ENCODE data around the gene KLHL17.

KLHL17 gene

DNA sequence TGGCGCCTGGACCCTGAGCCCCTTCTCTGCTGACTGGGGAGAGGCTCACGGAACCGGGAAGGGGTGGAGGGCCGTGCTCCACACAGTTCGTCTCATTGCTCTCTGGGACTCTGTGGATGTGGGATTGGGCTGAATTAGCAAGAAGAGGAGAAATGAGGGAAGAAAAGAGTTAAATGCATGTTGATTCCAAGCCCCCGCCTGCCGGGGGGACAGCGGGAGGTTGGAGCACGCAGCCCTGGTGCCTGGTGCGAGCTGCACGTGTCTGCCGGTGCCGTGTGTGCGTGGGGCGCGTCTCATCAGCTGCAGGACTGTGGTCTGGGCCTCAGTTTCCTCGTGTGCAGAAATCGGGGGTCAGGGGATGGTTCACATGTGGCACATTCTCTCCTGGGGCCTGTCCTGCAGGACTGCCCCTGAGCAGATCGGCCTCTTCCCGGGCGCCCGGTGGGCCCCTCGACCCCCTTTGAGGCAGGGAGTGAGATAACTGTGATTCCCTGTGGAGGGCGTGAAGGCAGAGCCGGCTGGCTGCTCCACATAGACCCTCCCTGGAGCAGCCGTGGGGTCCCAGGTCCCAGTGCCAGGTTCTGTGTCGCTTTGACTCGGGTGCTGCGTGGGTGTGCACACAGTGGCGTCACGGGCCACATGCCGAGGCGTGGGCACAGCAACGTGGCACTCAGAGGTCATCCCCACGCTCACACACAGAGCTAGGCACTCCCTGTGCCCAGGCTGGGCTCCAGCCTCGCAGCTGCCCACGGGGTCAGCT, 25.2 kb upstream of the KLHL17 start:
- H3K4me1 Mint-ChIP-seq: peaks cover 61% of the 10 kb centered on the region
- no peak for DNase-seq
- H3K9me3 Mint-ChIP-seq: no peaks in the 10 kb centered on the region
- TF ChIP-seq, protein P1, sequence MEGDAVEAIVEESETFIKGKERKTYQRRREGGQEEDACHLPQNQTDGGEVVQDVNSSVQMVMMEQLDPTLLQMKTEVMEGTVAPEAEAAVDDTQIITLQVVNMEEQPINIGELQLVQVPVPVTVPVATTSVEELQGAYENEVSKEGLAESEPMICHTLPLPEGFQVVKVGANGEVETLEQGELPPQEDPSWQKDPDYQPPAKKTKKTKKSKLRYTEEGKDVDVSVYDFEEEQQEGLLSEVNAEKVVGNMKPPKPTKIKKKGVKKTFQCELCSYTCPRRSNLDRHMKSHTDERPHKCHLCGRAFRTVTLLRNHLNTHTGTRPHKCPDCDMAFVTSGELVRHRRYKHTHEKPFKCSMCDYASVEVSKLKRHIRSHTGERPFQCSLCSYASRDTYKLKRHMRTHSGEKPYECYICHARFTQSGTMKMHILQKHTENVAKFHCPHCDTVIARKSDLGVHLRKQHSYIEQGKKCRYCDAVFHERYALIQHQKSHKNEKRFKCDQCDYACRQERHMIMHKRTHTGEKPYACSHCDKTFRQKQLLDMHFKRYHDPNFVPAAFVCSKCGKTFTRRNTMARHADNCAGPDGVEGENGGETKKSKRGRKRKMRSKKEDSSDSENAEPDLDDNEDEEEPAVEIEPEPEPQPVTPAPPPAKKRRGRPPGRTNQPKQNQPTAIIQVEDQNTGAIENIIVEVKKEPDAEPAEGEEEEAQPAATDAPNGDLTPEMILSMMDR (IDR thresholded peaks at IDR 0.05): no peak
- H3K36me3 Mint-ChIP-seq (ENCODE audit: low read depth): peaks cover 14% of the 10 kb centered on the region
- H3K27ac Mint-ChIP-seq: no peak overlapping the region
- peak overlapping the region; percentile 70 for H3K4me3 Mint-ChIP-seq
- peaks cover 79% of the 10 kb centered on the region for H3K27me3 Mint-ChIP-seq (ENCODE audit: low read depth, poor library complexity)

DNA sequence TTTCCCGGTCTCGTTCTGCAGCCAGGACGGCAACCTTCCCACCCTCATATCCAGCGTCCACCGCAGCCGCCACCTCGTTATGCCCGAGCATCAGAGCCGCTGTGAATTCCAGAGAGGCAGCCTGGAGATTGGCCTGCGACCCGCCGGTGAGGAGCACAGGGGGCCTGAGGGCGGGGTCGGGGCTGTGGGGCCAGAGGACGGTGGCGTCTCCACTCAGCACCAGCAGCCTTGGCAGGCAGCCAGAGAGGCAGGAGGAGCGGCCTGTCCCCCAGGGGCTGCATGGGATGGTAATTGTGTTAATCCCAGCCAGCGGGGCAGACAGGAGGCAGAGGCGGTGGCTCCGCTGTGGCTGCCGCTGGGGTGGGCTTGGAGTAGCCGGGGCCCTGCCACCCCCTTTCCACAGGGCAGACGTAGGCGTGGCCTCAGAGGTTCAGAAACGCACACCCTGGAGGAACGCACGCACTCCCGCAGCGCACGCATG, 24.6 kb upstream of the KLHL17 start:
- Mint-ChIP-seq H3K27ac (no peak overlapping the region), H3K9me3 (no peaks in the 10 kb centered on the region), H3K4me3 (peak overlapping the region; percentile 54), H3K4me1 (peaks cover 61% of the 10 kb centered on the region), H3K27me3 (ENCODE audit: low read depth, poor library complexity) (peaks cover 77% of the 10 kb centered on the region), H3K36me3 (ENCODE audit: low read depth) (peaks cover 14% of the 10 kb centered on the region)
- TF ChIP-seq, protein P1 (IDR thresholded peaks at IDR 0.05): no peak
- DNase-seq: peak; percentile 68

DNA sequence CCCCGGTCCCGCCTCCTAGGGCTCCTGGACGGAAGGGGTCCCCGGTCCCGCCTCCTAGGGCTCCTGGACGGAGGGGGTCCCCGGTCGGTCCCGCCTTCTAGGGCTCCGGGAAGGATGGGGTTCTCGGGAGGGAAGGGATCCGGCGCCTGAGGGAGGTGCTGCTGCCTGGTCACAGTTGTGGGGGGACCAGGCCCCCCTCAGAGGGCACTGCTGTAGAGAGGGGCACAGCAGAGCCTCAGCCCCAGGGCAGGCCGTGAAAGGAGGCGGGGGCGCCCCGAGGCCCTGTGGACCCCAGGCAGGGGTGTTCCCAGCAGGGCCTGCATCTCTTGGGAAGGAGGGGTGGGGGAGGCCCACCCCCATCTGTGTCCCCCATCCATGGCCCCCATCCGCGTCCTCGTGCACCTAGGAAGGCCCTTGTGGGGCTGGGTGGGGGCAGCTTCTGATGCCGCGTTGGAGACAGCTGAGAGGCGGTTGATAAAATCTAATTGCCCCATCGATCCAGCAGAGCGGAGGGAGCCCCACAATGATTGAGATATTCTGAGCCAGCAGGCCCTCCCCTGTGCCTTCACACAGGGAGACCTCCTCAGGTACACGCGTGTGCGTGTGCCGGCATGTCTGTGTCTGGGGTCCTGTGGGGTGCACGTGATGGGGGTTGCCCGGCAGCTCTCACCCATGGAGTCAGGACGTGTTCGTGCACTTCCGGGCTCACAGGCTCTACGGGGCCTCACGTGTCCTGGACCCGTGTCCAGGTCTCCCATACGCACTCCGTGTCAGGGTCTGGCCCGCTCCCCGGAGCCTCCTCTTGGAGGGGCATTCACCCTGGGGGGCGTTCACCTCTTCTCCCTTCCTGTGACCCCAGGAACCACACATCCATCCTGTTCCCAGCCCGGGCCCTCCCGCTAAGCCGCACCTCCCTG, 23.8 kb upstream of the KLHL17 start:
- DNase-seq: no peak
- Mint-ChIP-seq H3K27ac (no peak overlapping the region), H3K4me1 (peaks cover 58% of the 10 kb centered on the region), H3K36me3 (ENCODE audit: low read depth) (peaks cover 8% of the 10 kb centered on the region), H3K27me3 (ENCODE audit: low read depth, poor library complexity) (peaks cover 72% of the 10 kb centered on the region), H3K4me3 (no peak overlapping the region), H3K9me3 (no peaks in the 10 kb centered on the region)
- TF ChIP-seq, protein P1 (IDR thresholded peaks at IDR 0.05): no peak

- Mint-ChIP-seq H3K4me3 (no peak overlapping the region), H3K27ac (no peak overlapping the region)
These were observed 22.9 kb upstream of the KLHL17 start for GRCh38 chr1:937521-937920.

GRCh38 chr1:938088-938683, 22.2 kb upstream of the KLHL17 start:
- Mint-ChIP-seq H3K4me1 (peaks cover 42% of the 10 kb centered on the region), H3K9me3 (no peaks in the 10 kb centered on the region), H3K27ac (no peak overlapping the region), H3K36me3 (ENCODE audit: low read depth) (no peaks in the 10 kb centered on the region), H3K4me3 (no peak overlapping the region), H3K27me3 (ENCODE audit: low read depth, poor library complexity) (peaks cover 60% of the 10 kb centered on the region)
- DNase-seq: no peak
- TF ChIP-seq, protein P1 (IDR thresholded peaks at IDR 0.05): no peak

More at GRCh38 chr1:937521-937920, 22.9 kb upstream of the KLHL17 start:
- Mint-ChIP-seq H3K36me3 (ENCODE audit: low read depth) (no peaks in the 10 kb centered on the region), H3K9me3 (no peaks in the 10 kb centered on the region), H3K27me3 (ENCODE audit: low read depth, poor library complexity) (peaks cover 63% of the 10 kb centered on the region), H3K4me1 (peaks cover 48% of the 10 kb centered on the region)
- TF ChIP-seq, protein P1 (IDR thresholded peaks at IDR 0.05): no peak
- no peak for DNase-seq

Data from nephron progenitor cell (in vitro differentiated cells).